SK-N-SH treated with all-trans-retinoic acid at 6 μM for 48 hours (cell line): Measurements from ENCODE around the gene HAPLN2.

ENCODE experiments used
- ATAC-seq: fragments of 200-7000 bp; cut with Tn5 transposase; 3 replicates; pipeline ENCODE4 v1.9.1; 2020; ENCODE audit warnings: mild to moderate bottlenecking, moderate library complexity
- ARNTL ChIP-seq: fragments of 450-650 bp; formaldehyde crosslinking; IDR thresholded peaks from 2 replicates; pipeline ENCODE4 v1.5.0; 2020; ENCODE audit warnings: low read depth, mild to moderate bottlenecking, moderate library complexity, borderline replicate concordance
- CREB5 ChIP-seq: fragments of 250-450 bp; sonication (Bioruptor Pico); IDR thresholded peaks from 2 replicates; pipeline ENCODE4 v1.5.1; 2020; ENCODE audit warnings: low read depth, mild to moderate bottlenecking, moderate library complexity
- CSDC2 ChIP-seq: fragments of 250-450 bp; sonication (Bioruptor Pico); IDR thresholded peaks from 2 replicates; pipeline ENCODE4 v1.5.0; 2020; ENCODE audit warnings: mild to moderate bottlenecking, moderate library complexity
- GLIS3 ChIP-seq: fragments of 250-450 bp; sonication (Bioruptor Pico); IDR thresholded peaks from 2 replicates; pipeline ENCODE4 v1.5.0; 2020; ENCODE audit warnings: mild to moderate bottlenecking, moderate library complexity
- ISL1 ChIP-seq: fragments of 250-450 bp; sonication (Bioruptor Pico); IDR thresholded peaks from 2 replicates; pipeline ENCODE4 v2.1.2; 2022; ENCODE audit warnings: mild to moderate bottlenecking, moderate library complexity
- OSR1 ChIP-seq: fragments of 250-450 bp; sonication (Bioruptor Pico); IDR thresholded peaks from 2 replicates; pipeline ENCODE4 v1.8.0; 2022; ENCODE audit warnings: moderate library complexity, mild to moderate bottlenecking, inconsistent platforms
- RARB ChIP-seq: fragments of 250-450 bp; sonication (Bioruptor Pico); IDR thresholded peaks from 2 replicates; pipeline ENCODE4 v1.8.0; 2021; ENCODE audit warnings: mild to moderate bottlenecking, moderate library complexity
- SNAI2 ChIP-seq: fragments of 250-450 bp; sonication (Bioruptor Pico); IDR thresholded peaks from 2 replicates; pipeline ENCODE4 v1.5.0; 2020; ENCODE audit warnings: mild to moderate bottlenecking, moderate library complexity
- TCF4 ChIP-seq: fragments of 250-450 bp; sonication (Bioruptor Pico); IDR thresholded peaks from 2 replicates; pipeline ENCODE4 v1.8.0; 2021; ENCODE audit warnings: mild to moderate bottlenecking, moderate library complexity, borderline replicate concordance
- TOX ChIP-seq: fragments of 250-450 bp; sonication (Bioruptor Pico); IDR thresholded peaks from 2 replicates; pipeline ENCODE4 v1.8.0; 2021; ENCODE audit warnings: mild to moderate bottlenecking, moderate library complexity, borderline replicate concordance
- TSHZ2 ChIP-seq: fragments of 250-450 bp; sonication (Bioruptor Pico); IDR thresholded peaks from 2 replicates; pipeline ENCODE4 v1.5.0; 2020; ENCODE audit warnings: mild to moderate bottlenecking, moderate library complexity
- ZC3H10 ChIP-seq: fragments of 250-450 bp; sonication (Bioruptor Pico); IDR thresholded peaks from 2 replicates; pipeline ENCODE4 v1.5.1; 2021; ENCODE audit warnings: mild to moderate bottlenecking, moderate library complexity
- ZFP3 ChIP-seq: fragments of 250-450 bp; sonication (Bioruptor Pico); IDR thresholded peaks from 2 replicates; pipeline ENCODE4 v1.5.0; 2020; ENCODE audit warnings: mild to moderate bottlenecking, moderate library complexity
- ZFP30 ChIP-seq: fragments of 450-650 bp; formaldehyde crosslinking; IDR thresholded peaks from 2 replicates; pipeline ENCODE4 v1.5.0; 2022; ENCODE audit warnings: mild to moderate bottlenecking, moderate library complexity
- ZNF565 ChIP-seq: fragments of 450-650 bp; formaldehyde crosslinking; conservative IDR thresholded peaks from 2 replicates; pipeline ENCODE4 v1.5.0; 2020; ENCODE audit warnings: low read depth, mild to moderate bottlenecking, moderate library complexity
- ZNF70 ChIP-seq: fragments of 450-650 bp; formaldehyde crosslinking; IDR thresholded peaks from 2 replicates; pipeline ENCODE4 v1.5.0; 2020; ENCODE audit warnings: mild to moderate bottlenecking, moderate library complexity
- ZNF8 ChIP-seq: fragments of 450-650 bp; formaldehyde crosslinking; IDR thresholded peaks from 2 replicates; pipeline ENCODE4 v1.5.0; 2020; ENCODE audit warnings: mild to moderate bottlenecking, moderate library complexity
- TF ChIP-seq, protein P1 (sequence below): fragments of 250-450 bp; sonication (Bioruptor Pico); IDR thresholded peaks from 2 replicates; pipeline ENCODE4 v1.5.1; 2021; ENCODE audit warnings: mild to moderate bottlenecking, moderate library complexity
- TF ChIP-seq, protein P2 (sequence below): fragments of 250-450 bp; sonication (Bioruptor Pico); IDR thresholded peaks from 2 replicates; pipeline ENCODE4 v1.8.0; 2020; ENCODE audit warnings: mild to moderate bottlenecking, moderate library complexity, borderline replicate concordance
- TF ChIP-seq, protein P3 (sequence below): fragments of 250-450 bp; sonication (Bioruptor Pico); IDR thresholded peaks from 2 replicates; pipeline ENCODE4 v1.8.0; 2021; ENCODE audit warnings: low read depth, mild to moderate bottlenecking, moderate library complexity, borderline replicate concordance

The HAPLN2 gene

DNA sequence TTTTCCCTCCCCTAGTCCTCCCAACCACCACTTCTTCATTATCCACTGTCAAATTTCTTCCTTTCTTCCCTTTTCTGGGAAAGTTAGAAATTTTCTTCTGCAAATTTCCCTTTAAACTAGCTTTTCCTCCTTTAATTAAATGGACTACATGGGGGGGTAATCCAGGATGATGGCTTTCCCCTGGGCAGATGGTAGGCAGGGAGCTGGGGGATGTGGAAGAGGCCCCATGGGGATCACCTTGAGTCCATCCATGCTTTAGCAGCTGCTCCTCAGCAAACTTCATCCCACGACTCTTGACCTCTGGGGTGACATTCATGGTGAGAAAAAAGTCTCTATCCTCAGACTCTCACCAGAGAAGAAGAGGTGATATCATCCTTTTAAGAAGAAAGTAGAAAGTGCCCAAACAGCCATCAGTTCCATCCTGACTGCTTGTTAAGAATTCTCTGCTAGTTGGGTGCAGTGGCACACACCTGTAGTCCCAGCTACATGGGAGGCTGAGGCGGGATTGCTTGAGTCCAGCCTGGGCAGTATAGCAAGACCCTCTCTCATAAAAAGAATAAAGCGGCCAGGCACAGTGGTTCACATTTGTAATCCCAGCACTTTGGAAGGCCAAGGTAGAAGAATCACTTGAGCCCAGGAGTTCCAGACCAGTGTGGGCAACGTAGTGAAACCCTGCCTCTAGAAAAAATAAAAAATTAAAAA, 20.3 kb upstream of the HAPLN2 start:
- TF ChIP-seq, protein P1, sequence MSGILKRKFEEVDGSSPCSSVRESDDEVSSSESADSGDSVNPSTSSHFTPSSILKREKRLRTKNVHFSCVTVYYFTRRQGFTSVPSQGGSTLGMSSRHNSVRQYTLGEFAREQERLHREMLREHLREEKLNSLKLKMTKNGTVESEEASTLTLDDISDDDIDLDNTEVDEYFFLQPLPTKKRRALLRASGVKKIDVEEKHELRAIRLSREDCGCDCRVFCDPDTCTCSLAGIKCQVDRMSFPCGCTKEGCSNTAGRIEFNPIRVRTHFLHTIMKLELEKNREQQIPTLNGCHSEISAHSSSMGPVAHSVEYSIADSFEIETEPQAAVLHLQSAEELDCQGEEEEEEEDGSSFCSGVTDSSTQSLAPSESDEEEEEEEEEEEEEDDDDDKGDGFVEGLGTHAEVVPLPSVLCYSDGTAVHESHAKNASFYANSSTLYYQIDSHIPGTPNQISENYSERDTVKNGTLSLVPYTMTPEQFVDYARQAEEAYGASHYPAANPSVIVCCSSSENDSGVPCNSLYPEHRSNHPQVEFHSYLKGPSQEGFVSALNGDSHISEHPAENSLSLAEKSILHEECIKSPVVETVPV (CRISPR knock-in tag), result no peak
- TF ChIP-seq ARNTL (CRISPR knock-in tag) (no peak), OSR1 (no peak), ISL1 (CRISPR knock-in tag) (no peak), SNAI2 (no peak), CSDC2 (CRISPR knock-in tag) (no peak), ZFP3 (CRISPR knock-in tag) (no peak), RARB (CRISPR knock-in tag) (no peak), ZNF565 (CRISPR knock-in tag) (no peak), TOX (CRISPR knock-in tag) (no peak), TCF4 (CRISPR knock-in tag) (no peak), ZNF8 (no peak), GLIS3 (CRISPR knock-in tag) (no peak), CREB5 (no peak), ZFP30 (CRISPR knock-in tag) (no peak)
- TF ChIP-seq, protein P2, sequence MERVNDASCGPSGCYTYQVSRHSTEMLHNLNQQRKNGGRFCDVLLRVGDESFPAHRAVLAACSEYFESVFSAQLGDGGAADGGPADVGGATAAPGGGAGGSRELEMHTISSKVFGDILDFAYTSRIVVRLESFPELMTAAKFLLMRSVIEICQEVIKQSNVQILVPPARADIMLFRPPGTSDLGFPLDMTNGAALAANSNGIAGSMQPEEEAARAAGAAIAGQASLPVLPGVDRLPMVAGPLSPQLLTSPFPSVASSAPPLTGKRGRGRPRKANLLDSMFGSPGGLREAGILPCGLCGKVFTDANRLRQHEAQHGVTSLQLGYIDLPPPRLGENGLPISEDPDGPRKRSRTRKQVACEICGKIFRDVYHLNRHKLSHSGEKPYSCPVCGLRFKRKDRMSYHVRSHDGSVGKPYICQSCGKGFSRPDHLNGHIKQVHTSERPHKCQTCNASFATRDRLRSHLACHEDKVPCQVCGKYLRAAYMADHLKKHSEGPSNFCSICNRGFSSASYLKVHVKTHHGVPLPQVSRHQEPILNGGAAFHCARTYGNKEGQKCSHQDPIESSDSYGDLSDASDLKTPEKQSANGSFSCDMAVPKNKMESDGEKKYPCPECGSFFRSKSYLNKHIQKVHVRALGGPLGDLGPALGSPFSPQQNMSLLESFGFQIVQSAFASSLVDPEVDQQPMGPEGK, result no peak
- TF ChIP-seq, protein P3, sequence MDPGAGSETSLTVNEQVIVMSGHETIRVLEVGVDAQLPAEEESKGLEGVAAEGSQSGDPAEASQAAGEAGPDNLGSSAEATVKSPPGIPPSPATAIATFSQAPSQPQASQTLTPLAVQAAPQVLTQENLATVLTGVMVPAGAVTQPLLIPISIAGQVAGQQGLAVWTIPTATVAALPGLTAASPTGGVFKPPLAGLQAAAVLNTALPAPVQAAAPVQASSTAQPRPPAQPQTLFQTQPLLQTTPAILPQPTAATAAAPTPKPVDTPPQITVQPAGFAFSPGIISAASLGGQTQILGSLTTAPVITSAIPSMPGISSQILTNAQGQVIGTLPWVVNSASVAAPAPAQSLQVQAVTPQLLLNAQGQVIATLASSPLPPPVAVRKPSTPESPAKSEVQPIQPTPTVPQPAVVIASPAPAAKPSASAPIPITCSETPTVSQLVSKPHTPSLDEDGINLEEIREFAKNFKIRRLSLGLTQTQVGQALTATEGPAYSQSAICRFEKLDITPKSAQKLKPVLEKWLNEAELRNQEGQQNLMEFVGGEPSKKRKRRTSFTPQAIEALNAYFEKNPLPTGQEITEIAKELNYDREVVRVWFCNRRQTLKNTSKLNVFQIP (CRISPR knock-in tag), result no peak
- TF ChIP-seq, all 23 proteins: peak for 0
- ATAC-seq, result no peak

GRCh38 chr1:156599811-156600210, 19.4 kb upstream of the HAPLN2 start:
- TF ChIP-seq CSDC2 (CRISPR knock-in tag) (no peak), ZC3H10 (CRISPR knock-in tag) (no peak), GLIS3 (CRISPR knock-in tag) (no peak), ZNF70 (CRISPR knock-in tag) (no peak), SNAI2 (no peak), TOX (CRISPR knock-in tag) (no peak; the same call in 1 of the 2 replicates)
- ATAC-seq, result peak; percentile 15

DNA sequence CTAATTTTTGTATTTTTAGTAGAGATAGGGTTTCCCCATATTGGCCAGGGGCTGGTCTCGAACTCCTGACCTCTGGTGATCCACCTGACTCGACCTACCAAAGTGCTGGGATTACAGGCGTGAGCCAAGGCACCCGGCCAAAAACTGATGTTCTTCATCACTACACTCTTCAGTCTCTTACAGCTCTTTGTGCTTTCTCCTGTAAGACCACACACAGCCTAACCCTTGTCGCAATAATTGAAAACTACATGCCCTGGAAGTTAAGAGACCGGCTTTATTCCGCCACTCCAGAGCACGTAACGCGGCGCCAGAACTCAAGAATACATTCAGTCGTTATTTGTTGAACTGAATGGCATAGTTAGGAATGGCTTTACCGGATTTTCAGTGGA, 18.5 kb upstream of the HAPLN2 start:
- TF ChIP-seq, protein P2, result no peak
- TF ChIP-seq TSHZ2 (CRISPR knock-in tag), result no peak
- TF ChIP-seq ZNF8, result no peak
- no peak for TF ChIP-seq TCF4 (CRISPR knock-in tag)
- no peak for TF ChIP-seq CSDC2 (CRISPR knock-in tag)
- TF ChIP-seq CREB5, result no peak
- peak; percentile 6 for ATAC-seq
